GM18861 (cell line): Measurements from ENCODE around the gene IL6R.

Source experiments
- ATAC-seq: cut with Tn5 transposase; IDR thresholded peaks from one replicate; pipeline ENCODE4 v1.9.1; 2021; ENCODE audit not compliant: unreplicated experiment

The IL6R gene

GRCh38 chr1:154423988-154424326 is 18.8 kb downstream of the IL6R start:
- no peak for ATAC-seq

GRCh38 chr1:154425172-154425571 is 20.0 kb downstream of the IL6R start:
- ATAC-seq: no peak

GRCh38 chr1:154427173-154428139 is 22.3 kb downstream of the IL6R start:
- no peak for ATAC-seq

GRCh38 chr1:154429118-154429517 is 24.0 kb downstream of the IL6R start:
- ATAC-seq: no peak

GRCh38 chr1:154429841-154430611 is 24.9 kb downstream of the IL6R start:
- no peak for ATAC-seq

- no peak for ATAC-seq
Observed at GRCh38 chr1:154430903-154431302, 25.8 kb downstream of the IL6R start.

- ATAC-seq: no peak
Observed at GRCh38 chr1:154431586-154432373, 26.6 kb downstream of the IL6R start.

GRCh38 chr1:154433161-154433764 is 28.1 kb downstream of the IL6R start:
- no peak for ATAC-seq

GRCh38 chr1:154434346-154435085 is 29.4 kb downstream of the IL6R start:
- ATAC-seq: no peak

GRCh38 chr1:154435599-154436200 is 30.6 kb downstream of the IL6R start:
- no peak for ATAC-seq

- ATAC-seq: no peak
Observed at GRCh38 chr1:154436433-154436832, 31.3 kb downstream of the IL6R start.

GRCh38 chr1:154440036-154440804 is 35.1 kb downstream of the IL6R start:
- no peak for ATAC-seq

GRCh38 chr1:154441241-154441888 is 36.2 kb downstream of the IL6R start:
- ATAC-seq: no peak

- ATAC-seq: no peak
Observed at GRCh38 chr1:154442006-154442740, 37.0 kb downstream of the IL6R start.

- ATAC-seq: no peak
Observed at GRCh38 chr1:154443274-154444013, 38.3 kb downstream of the IL6R start.

- ATAC-seq: no peak
Observed at GRCh38 chr1:154445040-154445472, 39.9 kb downstream of the IL6R start.

- ATAC-seq: no peak
Observed at GRCh38 chr1:154446292-154446691, 41.1 kb downstream of the IL6R start.
